Myocyte (in vitro differentiated cells): ENCODE data around the gene GPR161. TPM values are rescaled to one million over a fixed set of nuclear protein-coding genes. Genes with fewer than 3 reads are reported as not detected.

Experiments
- DNase-seq: peaks from one replicate; pipeline ENCODE4 v3.0.0-alpha.2; 2012; ENCODE audit warnings: low read depth
- total RNA-seq: library from RNA; depleted of rRNA; stranded (reverse); fragments of >200 nt; gene quantifications from 2 replicates; pipeline ENCODE4 v1.2.3, GENCODE V29; 2014

Gene GPR161
- total RNA-seq, 1 donor from 2014 or later: 7.0 TPM

DNA sequence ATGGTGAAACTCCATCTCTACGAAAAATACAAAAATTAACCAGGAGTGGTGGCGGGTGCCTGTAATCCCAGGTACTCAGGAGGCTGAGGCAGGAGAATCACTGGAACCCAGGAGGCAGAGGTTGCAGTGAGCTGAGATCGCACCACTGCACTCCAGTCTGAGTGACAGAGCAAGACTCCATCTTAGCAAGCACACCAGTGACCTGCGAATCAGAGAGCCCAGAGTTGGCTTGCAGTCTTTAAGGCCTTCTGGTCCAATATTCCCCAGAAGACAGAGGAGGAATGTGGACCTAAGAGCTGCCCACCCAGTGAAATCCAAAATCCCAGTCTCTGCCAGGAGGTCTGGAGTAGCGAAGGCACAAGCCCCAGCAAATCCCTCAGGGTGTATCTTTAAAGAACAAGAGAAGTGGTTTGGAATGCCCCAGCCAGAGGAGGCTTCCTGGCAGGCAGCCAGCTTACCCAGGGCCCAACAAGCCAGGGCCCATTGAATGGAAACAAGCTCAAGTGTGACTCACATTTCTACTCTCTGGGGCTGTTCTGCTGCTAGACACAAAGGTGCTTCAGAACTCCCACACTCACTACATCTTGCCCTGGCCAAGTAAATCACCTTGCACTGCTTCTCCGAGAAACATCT is 23.9 kb downstream of the GPR161 start:
- peak; percentile 55 for DNase-seq

- DNase-seq: no peak
These were observed 25.7 kb downstream of the GPR161 start for GRCh38 chr1:168110896-168111545.

DNA sequence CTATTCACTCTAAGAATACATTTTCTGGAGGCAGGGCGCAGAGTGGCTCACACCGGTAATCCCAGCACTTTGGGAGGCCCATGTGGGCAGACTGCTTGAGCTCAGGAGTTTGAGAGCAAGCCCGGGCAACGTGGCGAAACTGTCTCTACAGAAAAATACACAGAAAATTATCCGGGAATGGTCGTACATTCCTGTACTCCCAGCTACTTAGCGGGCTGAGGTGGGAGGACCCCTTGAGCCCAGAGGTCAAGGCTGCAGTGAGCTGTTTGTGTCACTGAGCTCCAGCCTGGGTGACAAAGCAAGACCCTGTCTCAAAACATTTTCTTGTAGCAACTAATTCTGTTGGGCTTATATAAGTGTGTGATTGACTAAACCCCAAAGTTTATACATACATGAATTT is 30.5 kb downstream of the GPR161 start:
- DNase-seq: no peak

GRCh38 chr1:168105846-168106245 is 30.9 kb downstream of the GPR161 start:
- DNase-seq: no peak

DNA sequence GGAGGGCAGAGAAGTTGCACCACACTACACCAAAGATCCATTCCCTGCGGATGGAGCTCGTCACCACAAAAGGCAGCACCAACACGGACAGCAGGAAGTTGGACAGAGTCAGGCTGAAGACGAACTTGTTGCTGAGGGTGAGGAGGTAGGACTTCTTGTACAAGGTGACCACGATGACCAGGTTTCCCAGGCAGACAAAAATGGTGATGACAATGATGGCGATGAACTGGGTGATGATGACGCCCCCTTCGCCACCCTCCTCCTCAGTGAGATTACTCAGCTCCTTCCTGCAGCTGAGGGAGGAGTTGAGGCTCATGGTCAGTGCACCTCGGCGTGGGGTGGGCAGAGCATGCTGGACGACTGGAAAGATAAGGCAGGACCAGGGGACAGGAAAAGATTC is 32.2 kb downstream of the GPR161 start:
- no peak for DNase-seq

DNA sequence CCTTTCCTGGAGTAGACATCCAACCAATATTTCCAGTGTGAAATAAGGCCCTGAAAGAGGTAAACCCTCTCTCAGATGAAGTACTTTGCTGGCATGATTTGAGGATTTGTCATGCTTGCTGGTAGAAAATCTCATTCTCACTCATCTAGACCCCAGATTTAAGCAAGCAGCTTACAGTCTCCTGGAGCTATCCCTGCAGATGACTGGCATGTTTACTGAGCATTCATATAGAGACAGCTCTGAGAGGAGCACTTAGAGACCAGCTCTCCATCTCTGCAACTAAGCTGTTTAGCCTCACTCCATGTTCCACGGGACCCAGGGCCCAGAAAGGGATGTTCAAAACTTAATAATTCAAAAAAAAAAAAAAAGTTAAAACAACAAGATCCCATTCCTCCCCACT is 34.2 kb downstream of the GPR161 start:
- no peak for DNase-seq

DNA sequence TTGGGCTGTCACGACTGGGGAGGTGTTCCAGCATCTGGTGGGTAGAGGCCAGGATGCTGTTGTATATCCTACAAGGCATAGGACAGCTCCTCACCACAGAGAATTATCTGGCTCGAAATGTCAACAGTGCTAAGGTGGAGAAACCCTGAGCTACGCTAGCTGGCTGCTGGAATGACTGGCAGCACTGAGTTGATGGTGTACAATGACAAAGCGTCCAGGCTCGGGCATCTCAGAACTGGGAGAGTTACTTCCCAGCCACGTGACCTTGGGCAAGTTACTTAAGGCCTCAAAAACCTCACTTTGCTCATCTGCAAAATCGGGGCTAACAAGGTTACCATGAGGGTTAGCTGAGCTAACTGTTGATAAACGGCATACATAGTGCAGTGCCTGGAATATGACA is 35.4 kb downstream of the GPR161 start:
- DNase-seq: no peak

GRCh38 chr1:168100315-168101002 is 36.3 kb downstream of the GPR161 start:
- DNase-seq: no peak

- no peak for DNase-seq
These were observed 37.4 kb downstream of the GPR161 start for GRCh38 chr1:168099337-168099801.

DNA sequence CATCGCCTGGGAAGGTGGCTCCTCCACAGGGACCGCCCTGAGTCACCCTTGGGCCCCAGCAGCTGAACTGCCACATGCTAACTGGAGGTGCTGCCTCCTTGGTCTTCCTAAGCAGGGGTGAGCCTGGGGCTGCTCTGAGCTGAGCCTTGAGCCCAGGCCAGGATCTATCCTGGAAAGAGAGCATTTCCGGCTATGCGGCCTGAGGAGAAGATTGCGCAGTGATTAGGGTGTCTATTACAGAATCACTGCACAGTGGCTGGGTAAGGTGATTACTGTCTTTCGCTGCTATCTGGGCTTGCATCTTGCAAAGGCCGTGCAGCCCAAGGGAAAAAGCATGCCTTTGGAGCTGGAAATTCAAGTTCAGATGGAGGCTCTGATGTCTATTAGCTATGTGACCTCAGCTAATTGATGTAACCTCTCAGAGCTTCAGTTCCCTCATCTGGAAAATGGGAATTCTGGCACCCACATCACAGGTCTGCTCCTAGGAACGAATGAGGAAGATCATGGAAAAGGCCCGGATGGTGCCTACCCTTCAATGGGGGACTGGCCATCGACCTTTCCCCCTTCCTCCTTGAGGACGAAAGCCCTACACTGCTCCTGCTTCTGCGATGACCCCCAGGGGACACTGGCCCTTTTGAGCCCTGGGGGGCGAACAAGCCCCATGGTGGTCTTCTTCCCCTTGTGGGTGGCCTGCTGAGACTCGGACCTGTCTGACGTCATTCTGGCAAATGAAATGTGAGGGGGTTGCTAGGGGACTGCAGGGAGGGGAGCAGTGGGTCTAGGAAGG is 38.0 kb downstream of the GPR161 start:
- DNase-seq: no peak

- no peak for DNase-seq
These were observed 38.7 kb downstream of the GPR161 start for GRCh38 chr1:168097921-168098528.

- DNase-seq: no peak
These were observed 40.2 kb downstream of the GPR161 start for GRCh38 chr1:168096296-168097165.

DNA sequence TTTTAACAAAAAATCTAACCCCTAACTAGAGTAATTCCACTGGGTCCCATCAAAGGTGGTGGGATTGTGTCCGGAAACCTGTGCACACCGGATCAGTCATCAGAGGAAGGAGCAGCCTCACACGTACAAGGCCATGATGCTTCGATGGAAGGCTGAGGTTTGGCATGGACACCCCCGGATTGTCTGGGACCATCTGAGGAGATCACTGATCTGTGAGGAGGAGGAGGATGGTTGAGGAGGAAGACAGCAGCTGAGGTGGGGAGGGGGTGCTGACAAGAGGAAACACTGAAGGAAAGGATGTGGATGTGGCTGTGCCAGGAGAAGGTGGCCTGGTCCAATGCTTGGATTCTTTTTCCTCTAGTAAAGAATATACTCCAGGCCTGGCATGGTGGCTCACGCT is 41.3 kb downstream of the GPR161 start:
- DNase-seq: no peak

DNA sequence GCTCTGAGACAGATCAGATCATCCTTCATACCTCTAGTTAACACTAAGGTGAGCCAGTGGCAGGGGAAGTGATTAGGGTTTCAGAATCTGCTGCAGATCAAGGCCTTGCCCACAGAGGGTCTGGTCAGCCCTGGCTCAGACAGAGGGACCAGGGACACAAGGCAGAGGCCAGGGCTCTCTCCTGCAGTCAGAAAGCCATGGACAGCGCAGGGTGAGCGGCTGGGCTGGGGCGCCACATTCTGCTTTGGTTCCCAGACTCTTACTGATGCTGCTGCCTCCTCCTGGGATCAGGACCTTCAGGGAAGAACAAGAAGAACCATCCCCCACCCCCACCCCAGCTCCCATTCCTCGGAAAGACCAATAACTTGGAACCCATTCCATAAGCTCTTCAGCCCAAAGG is 43.1 kb downstream of the GPR161 start:
- DNase-seq: no peak

DNA sequence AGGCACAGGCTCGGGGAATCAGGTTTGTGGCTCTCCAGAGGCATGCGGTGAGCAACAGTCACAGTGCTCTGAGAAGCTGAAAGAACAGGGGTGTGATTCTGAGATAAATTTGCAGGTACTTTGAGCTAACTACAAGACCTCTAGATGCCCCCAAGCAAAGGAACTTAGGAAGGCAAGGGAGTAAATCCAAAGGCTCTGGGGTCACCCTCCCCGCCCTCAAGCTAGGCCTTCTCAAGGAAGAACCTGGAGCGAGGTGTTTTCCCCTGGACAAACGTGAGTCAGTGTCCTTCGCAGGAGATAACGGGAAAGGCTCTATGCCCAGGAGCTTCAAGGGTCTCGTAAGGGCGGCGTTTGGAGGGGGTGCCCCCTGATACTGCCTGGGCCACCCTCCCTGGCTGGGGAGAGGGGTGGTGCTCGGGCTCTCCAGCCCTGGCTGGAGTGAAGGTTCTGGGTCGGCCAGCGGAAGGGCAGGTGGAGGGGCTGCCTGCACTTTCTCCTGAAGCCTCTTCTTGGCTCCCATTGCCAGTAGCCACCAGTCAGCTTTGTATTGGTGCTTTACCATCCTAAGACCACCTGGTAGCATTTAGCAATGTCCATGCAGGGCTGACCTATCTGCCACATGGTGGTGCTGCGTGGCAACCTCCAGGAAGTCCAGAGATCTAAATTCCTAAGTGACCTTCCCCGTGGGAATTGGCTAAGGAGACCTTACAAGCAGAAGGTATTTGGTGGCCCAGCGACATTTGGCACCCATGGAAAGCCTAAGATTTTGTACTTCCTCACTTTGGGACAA is 44.0 kb downstream of the GPR161 start:
- DNase-seq: peak; percentile 44

- peak; percentile 44 for DNase-seq
These were observed 44.8 kb downstream of the GPR161 start for GRCh38 chr1:168091720-168092550.

DNA sequence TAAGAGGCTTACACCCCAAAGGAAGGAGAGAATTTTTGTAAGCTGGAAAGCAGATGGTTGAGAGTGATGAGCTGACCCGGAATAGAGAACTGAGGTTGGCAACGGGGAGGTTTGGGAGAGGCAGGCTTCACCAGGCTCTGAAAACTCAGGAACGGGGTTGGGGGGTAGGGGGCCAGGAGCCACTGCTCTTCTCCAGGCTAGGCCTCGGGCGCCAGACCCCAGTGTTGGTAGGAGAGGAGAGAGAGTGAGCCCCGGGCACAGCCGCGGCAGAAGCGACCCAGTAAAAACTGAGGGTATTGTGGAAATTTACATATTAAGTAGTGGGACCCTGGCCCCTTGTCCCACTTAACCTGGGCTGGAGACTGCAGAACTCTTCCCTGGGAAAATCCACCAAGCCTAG is 45.7 kb downstream of the GPR161 start:
- no peak for DNase-seq

GRCh38 chr1:168090395-168090794 is 46.3 kb downstream of the GPR161 start:
- DNase-seq: no peak

DNA sequence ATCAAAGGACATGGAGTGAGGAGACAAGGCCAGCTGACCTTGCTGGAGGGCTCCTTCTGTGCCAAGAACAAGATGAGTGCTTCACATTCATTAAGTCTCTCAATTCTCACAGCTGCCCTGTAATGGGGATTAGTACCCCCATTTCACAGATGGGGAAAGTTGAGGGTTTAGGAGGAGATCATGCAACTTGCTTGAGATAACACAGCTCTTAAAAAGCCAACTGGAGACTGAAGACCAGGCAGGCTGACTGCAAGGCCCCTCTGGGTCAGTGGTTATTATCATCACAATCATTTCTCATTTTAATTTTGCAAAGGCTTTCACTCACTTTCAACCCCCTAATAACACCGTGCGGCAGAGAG is 46.8 kb downstream of the GPR161 start:
- DNase-seq: no peak
